Activated CD8-positive, alpha-beta T cell treated with anti-CD3 and anti-CD28 coated beads for 36 hours (primary cell): Measurements from ENCODE around the gene TYW5. TPM values are rescaled to one million over a fixed set of nuclear protein-coding genes. Genes with fewer than 3 reads are reported as not detected.

Experiments used
- ATAC-seq: fragments of 200-7000 bp; cut with Tn5 transposase; one replicate; pipeline ENCODE4 v1.10.0; 2021; ENCODE audit warnings: mild to moderate bottlenecking, moderate library complexity
- CTCF ChIA-PET: fragments of 350-600 bp; sonication (Branson Sonifier 250); formaldehyde crosslinking; loops from one replicate; lab custom pipeline; 2021; ENCODE audit warnings: antibody characterized with exemption; lab: Charles Lee
- POLR2A ChIA-PET: fragments of 350-600 bp; sonication (Branson Sonifier 250); formaldehyde crosslinking; loops from one replicate; lab custom pipeline; 2021; ENCODE audit warnings: antibody characterized with exemption; lab: Charles Lee
- DNase-seq: peaks from one replicate; pipeline ENCODE4 v3.0.0-alpha.2; 2020
- H3K27ac Mint-ChIP-seq: one replicate; pipeline ENCODE4 v1.8.0; 2021; ENCODE audit warnings: mild to moderate bottlenecking, mixed read lengths
- H3K27me3 Mint-ChIP-seq: one replicate; pipeline ENCODE4 v1.8.0; 2021; ENCODE audit warnings: mixed read lengths
- H3K36me3 Mint-ChIP-seq: one replicate; pipeline ENCODE4 v1.8.0; 2021; ENCODE audit warnings: low read depth, mixed read lengths
- H3K4me1 Mint-ChIP-seq: one replicate; pipeline ENCODE4 v1.8.0; 2021; ENCODE audit warnings: low read depth, mixed read lengths
- H3K4me3 Mint-ChIP-seq: one replicate; pipeline ENCODE4 v1.8.0; 2021; ENCODE audit warnings: mild to moderate bottlenecking, moderate library complexity, mixed read lengths
- H3K9me3 Mint-ChIP-seq: one replicate; pipeline ENCODE4 v1.8.0; 2021; ENCODE audit warnings: mixed read lengths
- intact Hi-C: fragments of 100-400 bp; cut with micrococcal nuclease; formaldehyde crosslinking; loops from one replicate; pipeline ENCODE4 v1.10.0; 2022
- total RNA-seq, 2 experiments: library from RNA; stranded (reverse); gene quantifications; one replicate each; pipeline ENCODE4 v1.2.3, GENCODE V29; 2021
- TF ChIP-seq, protein P1 (sequence below): fragments of 200-600 bp; IDR thresholded peaks from one replicate; pipeline ENCODE4 v1.8.0; 2022; ENCODE audit warnings: antibody characterized with exemption, mild to moderate bottlenecking

The TYW5 gene
- total RNA-seq, 2 experiments from 2014 or later = 8.3 to 8.4 TPM

DNA sequence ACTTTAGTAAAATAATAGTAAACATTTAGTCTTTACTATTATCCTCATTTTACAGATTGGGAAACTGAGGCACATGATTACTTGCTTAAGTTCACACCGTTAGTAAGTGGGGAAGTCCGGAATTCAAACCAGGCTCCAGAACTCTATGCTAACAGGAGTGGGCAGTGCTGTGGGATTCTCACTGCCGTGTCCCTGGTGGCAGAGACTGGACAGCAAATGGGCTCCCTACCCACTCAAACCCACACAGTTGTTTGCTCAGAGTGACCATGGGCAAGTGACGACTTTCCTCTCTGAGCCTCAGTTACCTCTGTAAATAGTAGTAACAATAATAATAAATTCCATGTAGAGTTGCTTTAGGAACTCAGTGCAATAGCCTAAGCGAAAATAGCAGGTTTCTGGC lies 24.1 kb upstream of the TYW5 start:
- ChIA-PET POLR2A (no interaction called here), CTCF (interaction anchor here (0.8 to 2.8 kb wide), 15 partner anchors 8 to 518 kb away, joined by 3 to 22 read pairs (median 5); no protein-coding TSS in a partner anchor)
- H3K27ac Mint-ChIP-seq = no peak overlapping the region
- no peaks in the 10 kb centered on the region for H3K36me3 Mint-ChIP-seq
- DNase-seq (no peak), ATAC-seq (no peak)
- H3K9me3 Mint-ChIP-seq = no peaks in the 10 kb centered on the region
- no peaks in the 10 kb centered on the region for H3K27me3 Mint-ChIP-seq
- no peak overlapping the region for H3K4me3 Mint-ChIP-seq
- peaks cover 18% of the 10 kb centered on the region for H3K4me1 Mint-ChIP-seq
- intact Hi-C loops = no loop called here
- TF ChIP-seq, protein P1, sequence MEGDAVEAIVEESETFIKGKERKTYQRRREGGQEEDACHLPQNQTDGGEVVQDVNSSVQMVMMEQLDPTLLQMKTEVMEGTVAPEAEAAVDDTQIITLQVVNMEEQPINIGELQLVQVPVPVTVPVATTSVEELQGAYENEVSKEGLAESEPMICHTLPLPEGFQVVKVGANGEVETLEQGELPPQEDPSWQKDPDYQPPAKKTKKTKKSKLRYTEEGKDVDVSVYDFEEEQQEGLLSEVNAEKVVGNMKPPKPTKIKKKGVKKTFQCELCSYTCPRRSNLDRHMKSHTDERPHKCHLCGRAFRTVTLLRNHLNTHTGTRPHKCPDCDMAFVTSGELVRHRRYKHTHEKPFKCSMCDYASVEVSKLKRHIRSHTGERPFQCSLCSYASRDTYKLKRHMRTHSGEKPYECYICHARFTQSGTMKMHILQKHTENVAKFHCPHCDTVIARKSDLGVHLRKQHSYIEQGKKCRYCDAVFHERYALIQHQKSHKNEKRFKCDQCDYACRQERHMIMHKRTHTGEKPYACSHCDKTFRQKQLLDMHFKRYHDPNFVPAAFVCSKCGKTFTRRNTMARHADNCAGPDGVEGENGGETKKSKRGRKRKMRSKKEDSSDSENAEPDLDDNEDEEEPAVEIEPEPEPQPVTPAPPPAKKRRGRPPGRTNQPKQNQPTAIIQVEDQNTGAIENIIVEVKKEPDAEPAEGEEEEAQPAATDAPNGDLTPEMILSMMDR = no peak

DNA sequence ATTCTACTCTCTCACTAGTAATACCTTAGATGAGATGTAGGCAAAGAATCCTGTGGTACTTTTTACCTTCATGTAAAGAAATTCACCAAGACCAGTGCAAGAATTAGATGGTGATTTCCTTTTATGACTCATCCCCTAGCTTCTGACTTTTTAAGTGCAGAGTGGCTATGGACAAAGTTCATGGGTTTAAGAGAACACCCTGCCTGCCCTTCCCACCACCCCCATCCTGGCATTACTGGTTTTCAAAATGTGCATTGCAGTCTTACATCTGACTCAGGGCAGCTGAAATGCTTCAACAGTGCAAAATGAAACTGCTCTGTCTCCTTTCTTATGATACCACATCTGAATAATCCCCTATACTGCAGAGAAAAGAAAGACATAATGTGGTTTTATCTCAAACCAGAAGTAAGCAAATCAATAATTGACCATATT lies 22.7 kb upstream of the TYW5 start:
- no peak overlapping the region for H3K4me3 Mint-ChIP-seq
- DNase-seq = peak; percentile 68
- intact Hi-C loops = no loop called here
- POLR2A ChIA-PET = no interaction called here
- H3K9me3 Mint-ChIP-seq = no peaks in the 10 kb centered on the region
- no peaks in the 10 kb centered on the region for H3K27me3 Mint-ChIP-seq
- CTCF ChIA-PET = interaction anchor here (2.8 kb wide), 1 partner anchor 493 kb away, joined by 16 read pairs; no protein-coding TSS in a partner anchor
- peaks cover 1% of the 10 kb centered on the region for H3K36me3 Mint-ChIP-seq
- peaks cover 18% of the 10 kb centered on the region for H3K4me1 Mint-ChIP-seq
- ATAC-seq = peak; percentile 84
- no peak overlapping the region for H3K27ac Mint-ChIP-seq
- TF ChIP-seq, protein P1 = no peak

DNA sequence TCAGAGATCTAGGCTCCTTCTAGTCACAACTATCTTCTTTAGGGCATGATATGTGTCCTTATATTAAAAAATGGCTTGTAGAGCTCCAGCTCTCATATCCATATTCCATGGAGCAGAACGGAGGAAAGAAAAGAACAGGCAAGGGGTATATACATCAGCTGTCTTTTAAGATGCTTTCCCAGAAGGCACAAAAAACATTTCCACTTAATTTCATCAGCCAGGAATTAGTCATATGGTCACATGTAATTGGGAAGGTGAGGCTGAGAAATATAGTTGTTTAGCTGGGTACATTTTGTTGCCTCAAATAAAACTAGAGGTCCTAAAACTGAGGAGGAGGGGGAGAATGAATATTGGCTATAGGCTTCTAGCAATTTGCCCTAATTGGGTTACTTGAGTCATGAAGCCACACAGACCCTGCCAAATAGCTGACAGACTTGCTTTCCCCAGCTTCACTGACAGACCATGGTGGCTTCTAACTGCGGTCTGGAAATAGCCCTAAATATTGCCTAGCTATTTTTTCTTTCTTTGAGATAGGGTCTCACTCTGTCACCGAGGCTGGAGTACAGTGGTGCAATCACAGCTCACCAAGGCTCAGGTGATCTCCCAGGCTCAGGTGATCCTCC lies 20.1 kb upstream of the TYW5 start:
- Mint-ChIP-seq H3K4me3 (no peak overlapping the region), H3K9me3 (no peaks in the 10 kb centered on the region), H3K36me3 (peaks cover 1% of the 10 kb centered on the region), H3K4me1 (peaks cover 18% of the 10 kb centered on the region), H3K27me3 (no peaks in the 10 kb centered on the region), H3K27ac (no peak overlapping the region)
- intact Hi-C loops = no loop called here
- no peak for ATAC-seq
- CTCF ChIA-PET = interaction anchor here (1.1 to 1.7 kb wide), 4 partner anchors 10 to 511 kb away, joined by 3 to 8 read pairs (median 4); no protein-coding TSS in a partner anchor
- POLR2A ChIA-PET = interaction anchor here (1.1 kb wide), 1 partner anchor 21 kb away, joined by 4 read pairs; no protein-coding TSS in a partner anchor
- TF ChIP-seq, protein P1 = no peak
- no peak for DNase-seq

DNA sequence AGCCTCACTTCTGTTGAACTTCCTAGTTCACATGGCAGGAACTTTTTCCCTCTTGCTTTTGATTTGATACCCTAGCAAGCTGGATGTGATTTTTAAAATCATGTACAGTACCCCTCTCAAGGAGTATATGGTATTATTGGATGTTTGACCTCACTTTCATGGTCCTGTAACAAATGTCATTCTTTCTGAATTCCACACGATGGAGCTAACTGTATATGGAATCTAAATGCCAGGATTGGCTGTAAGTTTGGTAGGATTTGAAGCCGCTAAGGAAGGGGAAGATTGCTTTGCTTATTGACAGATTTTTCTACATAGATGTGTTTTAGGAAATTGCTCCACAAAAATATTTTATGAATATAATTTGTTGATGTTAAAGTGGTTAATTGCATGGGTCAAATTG lies 18.4 kb upstream of the TYW5 start:
- Mint-ChIP-seq H3K36me3 (peaks cover 1% of the 10 kb centered on the region), H3K27me3 (no peaks in the 10 kb centered on the region), H3K9me3 (no peaks in the 10 kb centered on the region), H3K4me3 (no peak overlapping the region), H3K27ac (no peak overlapping the region), H3K4me1 (peaks cover 12% of the 10 kb centered on the region)
- POLR2A ChIA-PET = no interaction called here
- CTCF ChIA-PET = interaction anchor here (0.7 to 1.4 kb wide), 3 partner anchors 12 to 737 kb away, joined by 3 to 5 read pairs (median 3); no protein-coding TSS in a partner anchor
- DNase-seq (no peak), ATAC-seq (no peak)
- TF ChIP-seq, protein P1 = peak; percentile 38
- intact Hi-C loops = no loop called here

DNA sequence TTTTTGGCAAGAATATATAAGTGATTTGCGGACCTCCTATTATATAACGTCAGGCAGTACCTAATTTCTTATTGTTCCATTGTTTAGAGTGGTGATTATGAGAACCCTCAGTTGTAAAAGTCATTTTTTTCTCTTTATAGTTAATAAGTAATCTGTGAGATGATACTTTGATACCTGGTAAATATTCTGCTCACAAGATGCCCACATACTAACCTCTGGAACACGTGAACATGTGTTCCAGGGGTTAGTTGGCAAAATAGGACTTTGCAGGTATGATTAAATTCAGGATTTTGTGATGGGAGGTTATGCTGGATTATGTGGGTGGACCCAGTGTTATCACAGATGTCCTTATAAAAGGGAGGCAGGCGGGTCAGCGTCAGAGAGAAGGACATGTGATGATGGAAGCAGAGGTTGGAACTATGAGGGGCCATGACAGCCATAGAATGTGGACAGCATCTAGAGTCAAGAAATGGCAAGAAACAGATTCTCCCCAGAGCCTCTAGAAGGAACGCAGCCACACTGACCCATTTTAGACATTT lies 16.9 kb upstream of the TYW5 start:
- H3K9me3 Mint-ChIP-seq = no peaks in the 10 kb centered on the region
- no peak for ATAC-seq
- H3K27ac Mint-ChIP-seq = no peak overlapping the region
- peaks cover 1% of the 10 kb centered on the region for H3K36me3 Mint-ChIP-seq
- intact Hi-C loops = no loop called here
- TF ChIP-seq, protein P1 = no peak
- POLR2A ChIA-PET = no interaction called here
- H3K4me3 Mint-ChIP-seq = no peak overlapping the region
- no peaks in the 10 kb centered on the region for H3K4me1 Mint-ChIP-seq
- DNase-seq = no peak
- no peaks in the 10 kb centered on the region for H3K27me3 Mint-ChIP-seq
- CTCF ChIA-PET = interaction anchor here (0.8 to 2.4 kb wide), 3 partner anchors 8 to 509 kb away, joined by 3 to 6 read pairs (median 3); no protein-coding TSS in a partner anchor
